ENCODE data around the gene PACS2.
"Not testable (repeated sequence)": the region's sequence is repeated elsewhere in the genome, so short reads cannot be mapped to it uniquely, and the experiment has no call there.

PACS2 gene

GRCh38 chr14:105333020-105333490 lies 18.5 kb downstream of the PACS2 start:
- DNase-seq: peak; percentile 37

- no peak for DNase-seq
Measured at GRCh38 chr14:105333613-105334364, 19.2 kb downstream of the PACS2 start.

- no peak for DNase-seq
Measured at GRCh38 chr14:105334383-105335230, 20.1 kb downstream of the PACS2 start.

- not testable (repeated sequence) for DNase-seq
Measured at GRCh38 chr14:105335231-105335542, 20.6 kb downstream of the PACS2 start.

- peak; percentile 31 for DNase-seq
Measured at GRCh38 chr14:105335735-105336476, 21.4 kb downstream of the PACS2 start.

- DNase-seq: peak; percentile 9
Measured at GRCh38 chr14:105336477-105337287, 22.1 kb downstream of the PACS2 start.

GRCh38 chr14:105337433-105337832 lies 22.9 kb downstream of the PACS2 start:
- no peak for DNase-seq

- no peak for DNase-seq
Measured at GRCh38 chr14:105337966-105338741, 23.6 kb downstream of the PACS2 start.

- no peak for DNase-seq
Measured at GRCh38 chr14:105340821-105341733, 26.5 kb downstream of the PACS2 start.

GRCh38 chr14:105343194-105343593 lies 28.6 kb downstream of the PACS2 start:
- DNase-seq: peak; percentile 98

- DNase-seq: no peak
Measured at GRCh38 chr14:105346200-105346533, 31.6 kb downstream of the PACS2 start.

GRCh38 chr14:105346876-105347586 lies 32.5 kb downstream of the PACS2 start:
- DNase-seq: no peak

- DNase-seq: no peak
Measured at GRCh38 chr14:105347587-105347968, 33.0 kb downstream of the PACS2 start.

- no peak for DNase-seq
Measured at GRCh38 chr14:105348169-105348944, 33.8 kb downstream of the PACS2 start.

- no peak for DNase-seq
Measured at GRCh38 chr14:105348945-105349699, 34.6 kb downstream of the PACS2 start.

- DNase-seq: no peak
Measured at GRCh38 chr14:105349992-105350391, 35.4 kb downstream of the PACS2 start.

GRCh38 chr14:105350450-105351244 lies 36.1 kb downstream of the PACS2 start:
- DNase-seq: no peak

GRCh38 chr14:105351410-105351809 lies 36.9 kb downstream of the PACS2 start:
- no peak for DNase-seq

Measured in NCI-H2171 treated with DMSO at 0.1 percent for 48 hours (cell line).